Neural progenitor cell (in vitro differentiated cells): ENCODE data around the gene PTPRC. TPM values are rescaled to one million over a fixed set of nuclear protein-coding genes. Genes with fewer than 3 reads are reported as not detected.
A peak's percentile ranks its signal among the peaks of the same experiment; 100 is the strongest.

Source experiments
- DNase-seq: peaks from one replicate; pipeline ENCODE4 v3.0.0-alpha.2; 2016; ENCODE audit warnings: low spot score
- H2AFZ ChIP-seq: fragments of 200-600 bp; sonication (generic); replicated peaks from 2 replicates; pipeline ENCODE4 v1.6.1; 2016; ENCODE audit warnings: antibody characterized with exemption
- H3F3A ChIP-seq: fragments of 200-600 bp; sonication (generic); 2 replicates; pipeline ENCODE4 v1.6.1; 2016; ENCODE audit warnings: antibody characterized with exemption, low read depth
- H3K27ac ChIP-seq: fragments of 200-600 bp; sonication (generic); 2 replicates; pipeline ENCODE4 v1.5.1; 2016; ENCODE audit warnings: mild to moderate bottlenecking
- H3K27me3 ChIP-seq: fragments of 200-600 bp; sonication (generic); 2 replicates; pipeline ENCODE4 v1.6.1; 2016; ENCODE audit warnings: mild to moderate bottlenecking, moderate library complexity
- H3K36me3 ChIP-seq: fragments of 200-600 bp; sonication (generic); 2 replicates; pipeline ENCODE4 v1.5.1; 2016
- H3K4me1 ChIP-seq: fragments of 200-600 bp; sonication (generic); 2 replicates; pipeline ENCODE4 v1.6.1; 2016; ENCODE audit warnings: mixed run types
- H3K4me2 ChIP-seq: fragments of 200-600 bp; sonication (generic); 2 replicates; pipeline ENCODE4 v1.6.1; 2016
- H3K4me3 ChIP-seq: fragments of 200-600 bp; sonication (generic); 2 replicates; pipeline ENCODE4 v1.5.1; 2016
- H3K79me2 ChIP-seq: fragments of 200-600 bp; sonication (generic); 2 replicates; pipeline ENCODE4 v1.6.1; 2016; ENCODE audit warnings: low read depth
- H3K9ac ChIP-seq: fragments of 200-600 bp; sonication (generic); 2 replicates; pipeline ENCODE4 v1.6.1; 2016
- H3K9me3 ChIP-seq: fragments of 200-600 bp; sonication (generic); 2 replicates; pipeline ENCODE4 v1.5.1; 2016; ENCODE audit warnings: low read depth
- H4K20me1 ChIP-seq: fragments of 200-600 bp; sonication (generic); 2 replicates; pipeline ENCODE4 v1.6.1; 2016; ENCODE audit warnings: low read depth
- H3K27ac Mint-ChIP-seq: 3 replicates; pipeline ENCODE4 v1.8.0; 2021; ENCODE audit warnings: mixed read lengths
- H3K27me3 Mint-ChIP-seq: 2 replicates; pipeline ENCODE4 v1.8.0; 2022; ENCODE audit warnings: low read depth, mild to moderate bottlenecking, inconsistent platforms, moderate library complexity, mixed read lengths; ENCODE audit not compliant: insufficient read depth
- H3K36me3 Mint-ChIP-seq: 3 replicates; pipeline ENCODE4 v1.8.0; 2021; ENCODE audit warnings: mixed read lengths
- H3K4me1 Mint-ChIP-seq: 3 replicates; pipeline ENCODE4 v1.8.0; 2021; ENCODE audit warnings: mixed read lengths
- H3K4me3 Mint-ChIP-seq: 3 replicates; pipeline ENCODE4 v1.8.0; 2021; ENCODE audit warnings: mild to moderate bottlenecking, moderate library complexity, mixed read lengths
- H3K9me3 Mint-ChIP-seq: 3 replicates; pipeline ENCODE4 v1.8.0; 2020; ENCODE audit warnings: mixed read lengths
- EZH2 ChIP-seq: fragments of 200-600 bp; sonication (generic); IDR thresholded peaks from 2 replicates; pipeline ENCODE4 v1.6.1; 2017; ENCODE audit warnings: antibody characterized with exemption, mild to moderate bottlenecking, moderate library complexity
- EZH2phosphoT487 ChIP-seq: fragments of 200-600 bp; sonication (generic); IDR thresholded peaks from 2 replicates; pipeline ENCODE4 v1.6.1; 2017; ENCODE audit warnings: antibody characterized with exemption
- total RNA-seq: library from RNA; depleted of rRNA; stranded (reverse); fragments of >200 nt; gene quantifications from 2 replicates; pipeline ENCODE4 v1.2.3, GENCODE V29; 2015; ENCODE audit warnings: low replicate concordance
- TF ChIP-seq, protein P1 (sequence below): fragments of 200-600 bp; sonication (generic); IDR thresholded peaks from 2 replicates; pipeline ENCODE4 v1.5.1; 2017; ENCODE audit warnings: antibody characterized with exemption, mild to moderate bottlenecking

PTPRC gene
- total RNA-seq, 1 donor from 2014 or later = not detected

GRCh38 chr1:198620951-198621824, 17.7 kb upstream of the PTPRC start:
- Histone ChIP-seq H3K4me2 (no peak overlapping the region), H3K9ac (no peak overlapping the region), H3K4me1 (no peaks in the 10 kb centered on the region), H3K36me3 (no peaks in the 10 kb centered on the region), H2AFZ (peak overlapping the region; percentile 23), H3F3A (no peaks in the 10 kb centered on the region), H3K27ac (no peak overlapping the region), H4K20me1 (no peaks in the 10 kb centered on the region), H3K27me3 (no peaks in the 10 kb centered on the region), H3K79me2 (no peaks in the 10 kb centered on the region), H3K4me3 (no peak overlapping the region), H3K9me3 (no peaks in the 10 kb centered on the region)
- peaks cover 9% of the 10 kb centered on the region for H3K4me1 Mint-ChIP-seq
- H3K9me3 Mint-ChIP-seq = no peaks in the 10 kb centered on the region
- H3K36me3 Mint-ChIP-seq = no peaks in the 10 kb centered on the region
- TF ChIP-seq EZH2 (no peak), EZH2phosphoT487 (no peak)
- TF ChIP-seq, protein P1, sequence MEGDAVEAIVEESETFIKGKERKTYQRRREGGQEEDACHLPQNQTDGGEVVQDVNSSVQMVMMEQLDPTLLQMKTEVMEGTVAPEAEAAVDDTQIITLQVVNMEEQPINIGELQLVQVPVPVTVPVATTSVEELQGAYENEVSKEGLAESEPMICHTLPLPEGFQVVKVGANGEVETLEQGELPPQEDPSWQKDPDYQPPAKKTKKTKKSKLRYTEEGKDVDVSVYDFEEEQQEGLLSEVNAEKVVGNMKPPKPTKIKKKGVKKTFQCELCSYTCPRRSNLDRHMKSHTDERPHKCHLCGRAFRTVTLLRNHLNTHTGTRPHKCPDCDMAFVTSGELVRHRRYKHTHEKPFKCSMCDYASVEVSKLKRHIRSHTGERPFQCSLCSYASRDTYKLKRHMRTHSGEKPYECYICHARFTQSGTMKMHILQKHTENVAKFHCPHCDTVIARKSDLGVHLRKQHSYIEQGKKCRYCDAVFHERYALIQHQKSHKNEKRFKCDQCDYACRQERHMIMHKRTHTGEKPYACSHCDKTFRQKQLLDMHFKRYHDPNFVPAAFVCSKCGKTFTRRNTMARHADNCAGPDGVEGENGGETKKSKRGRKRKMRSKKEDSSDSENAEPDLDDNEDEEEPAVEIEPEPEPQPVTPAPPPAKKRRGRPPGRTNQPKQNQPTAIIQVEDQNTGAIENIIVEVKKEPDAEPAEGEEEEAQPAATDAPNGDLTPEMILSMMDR = no peak
- H3K27me3 Mint-ChIP-seq = no peaks in the 10 kb centered on the region
- H3K4me3 Mint-ChIP-seq = no peak overlapping the region
- peak overlapping the region; percentile 75 for H3K27ac Mint-ChIP-seq
- DNase-seq = no peak

- no peak overlapping the region for H3K4me2 ChIP-seq
- H3K9ac ChIP-seq = no peak overlapping the region
- H3K4me1 ChIP-seq = no peaks in the 10 kb centered on the region
- no peak overlapping the region for H3K27ac ChIP-seq
- Mint-ChIP-seq H3K27me3 (no peaks in the 10 kb centered on the region), H3K4me1 (peaks cover 9% of the 10 kb centered on the region), H3K4me3 (no peak overlapping the region), H3K27ac (no peak overlapping the region), H3K9me3 (no peaks in the 10 kb centered on the region), H3K36me3 (no peaks in the 10 kb centered on the region)
- no peaks in the 10 kb centered on the region for H3F3A ChIP-seq
- H2AFZ ChIP-seq = no peak overlapping the region
- no peak for DNase-seq
- H3K79me2 ChIP-seq = no peaks in the 10 kb centered on the region
- no peak overlapping the region for H3K4me3 ChIP-seq
- no peaks in the 10 kb centered on the region for H3K36me3 ChIP-seq
- H3K9me3 ChIP-seq = no peaks in the 10 kb centered on the region
- H4K20me1 ChIP-seq = no peaks in the 10 kb centered on the region
- TF ChIP-seq EZH2phosphoT487 = no peak
- TF ChIP-seq, protein P1 = no peak
- no peak for TF ChIP-seq EZH2
- no peaks in the 10 kb centered on the region for H3K27me3 ChIP-seq
Observed at GRCh38 chr1:198622001-198622400, 16.8 kb upstream of the PTPRC start.

DNA sequence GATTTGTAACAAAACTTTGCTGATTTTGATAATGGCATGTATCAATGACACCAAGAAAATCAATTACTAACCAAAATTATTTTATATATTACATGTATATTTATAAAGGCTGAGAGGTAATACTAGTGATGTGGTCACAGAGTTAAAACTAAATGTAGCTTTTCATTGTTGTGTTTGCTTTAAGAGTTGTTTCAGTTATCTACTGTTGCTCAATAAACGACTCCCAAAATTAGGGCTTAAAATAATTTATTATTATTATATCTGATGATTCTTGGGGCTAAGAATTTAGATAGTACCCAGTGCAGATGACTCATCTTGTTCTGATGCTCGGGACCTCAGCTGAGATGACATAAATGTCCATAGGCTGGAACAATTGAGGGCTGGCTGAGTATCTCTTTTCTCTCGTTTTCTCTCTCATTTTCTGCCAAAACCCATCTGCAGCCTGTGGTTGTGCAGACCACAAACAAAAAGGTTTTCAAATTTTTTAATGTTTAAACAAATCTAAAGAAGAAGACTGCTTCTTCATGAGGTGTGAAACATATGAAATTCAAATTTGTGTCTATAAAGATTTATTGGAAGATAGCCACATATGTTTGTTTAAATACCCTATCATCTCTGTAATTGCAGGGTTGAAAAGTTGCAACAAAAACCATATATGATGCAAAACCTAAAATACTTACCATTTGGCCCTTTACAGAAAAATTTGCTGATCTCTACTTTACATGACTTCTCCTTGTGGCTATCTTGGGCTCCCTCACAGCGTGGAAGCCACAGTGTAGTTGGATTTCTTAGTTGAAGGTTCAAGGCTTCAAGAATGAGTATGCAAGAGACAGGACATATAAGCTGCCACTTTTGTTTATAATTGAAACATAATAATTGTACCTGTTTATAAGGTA, 14.8 kb upstream of the PTPRC start:
- no peak overlapping the region for H3K4me3 ChIP-seq
- H3K9me3 Mint-ChIP-seq = no peaks in the 10 kb centered on the region
- H3K27me3 ChIP-seq = no peaks in the 10 kb centered on the region
- peaks cover 9% of the 10 kb centered on the region for H3K4me1 Mint-ChIP-seq
- TF ChIP-seq EZH2 (no peak), EZH2phosphoT487 (no peak)
- TF ChIP-seq, protein P1 = no peak
- no peaks in the 10 kb centered on the region for H3K4me1 ChIP-seq
- H3K9ac ChIP-seq = no peak overlapping the region
- H2AFZ ChIP-seq = no peak overlapping the region
- no peak for DNase-seq
- H3K79me2 ChIP-seq = no peaks in the 10 kb centered on the region
- no peaks in the 10 kb centered on the region for H3K27me3 Mint-ChIP-seq
- no peaks in the 10 kb centered on the region for H4K20me1 ChIP-seq
- no peak overlapping the region for H3K4me2 ChIP-seq
- H3F3A ChIP-seq = no peaks in the 10 kb centered on the region
- no peaks in the 10 kb centered on the region for H3K9me3 ChIP-seq
- no peak overlapping the region for H3K27ac ChIP-seq
- no peaks in the 10 kb centered on the region for H3K36me3 ChIP-seq
- H3K36me3 Mint-ChIP-seq = no peaks in the 10 kb centered on the region
- no peak overlapping the region for H3K4me3 Mint-ChIP-seq
- H3K27ac Mint-ChIP-seq = no peak overlapping the region
